Spinal cord (tissue), 10 donors: Measurements from ENCODE around the gene CAMKK2. TPM values are rescaled to one million over a fixed set of nuclear protein-coding genes. Genes with fewer than 3 reads are reported as not detected.

ENCODE experiments used
- DNase-seq, 6 donors: peaks; one replicate each; pipeline versions ENCODE4 v3.0.0 to v3.0.0-alpha.2; 2013 to 2015; ENCODE audit warnings: low spot score in 6 of 6, low read depth in 4 of 6
- H3K27ac ChIP-seq: one replicate; pipeline ENCODE4 v1.5.1; 2013; ENCODE audit warnings: low read depth, low read length, control low read depth
- H3K27me3 ChIP-seq: one replicate; pipeline ENCODE4 v1.6.1; 2013; ENCODE audit warnings: low read length; ENCODE audit not compliant: control insufficient read depth, insufficient read depth
- H3K36me3 ChIP-seq: one replicate; pipeline ENCODE4 v1.6.1; 2013; ENCODE audit warnings: low read length; ENCODE audit not compliant: control insufficient read depth, insufficient read depth
- H3K4me1 ChIP-seq: one replicate; pipeline ENCODE4 v1.6.1; 2013; ENCODE audit warnings: low read length; ENCODE audit not compliant: control insufficient read depth, insufficient read depth
- H3K4me3 ChIP-seq: one replicate; pipeline ENCODE4 v1.5.1; 2013; ENCODE audit warnings: low read depth, low read length, control low read depth
- H3K9me3 ChIP-seq: one replicate; pipeline ENCODE4 v1.6.1; 2013; ENCODE audit warnings: low read length; ENCODE audit not compliant: control insufficient read depth, insufficient read depth
- WGBS: methylation state at CpG from one replicate; pipeline ENCODE4 v1.1.5; 2013; ENCODE audit warnings: missing lambda C conversion rate; ENCODE audit not compliant: insufficient coverage; 5-methylcytosine and 5-hydroxymethylcytosine counted together
- polyA plus RNA-seq, 2 donors: library from polyadenylated mRNA; unstranded; fragments of 120-200 nt; gene quantifications; one replicate each; pipeline ENCODE4 v1.2.1, GENCODE V29; 2013; ENCODE audit not compliant: insufficient read length in 2 of 2
- total RNA-seq, 2 donors: library from RNA; depleted of rRNA in 1 of 2; stranded (reverse); fragments of 120-200 nt in 1 of 2; fragments of >200 nt in 1 of 2; gene quantifications; one replicate each; pipeline versions ENCODE4 v1.2.3 to v1.2.4, GENCODE V29; 2013 to 2014
- donor health status: healthy.

The CAMKK2 gene
- total and polyA plus RNA-seq, 4 donors, result 18.0 to 44.2 (median 31.3) TPM

DNA sequence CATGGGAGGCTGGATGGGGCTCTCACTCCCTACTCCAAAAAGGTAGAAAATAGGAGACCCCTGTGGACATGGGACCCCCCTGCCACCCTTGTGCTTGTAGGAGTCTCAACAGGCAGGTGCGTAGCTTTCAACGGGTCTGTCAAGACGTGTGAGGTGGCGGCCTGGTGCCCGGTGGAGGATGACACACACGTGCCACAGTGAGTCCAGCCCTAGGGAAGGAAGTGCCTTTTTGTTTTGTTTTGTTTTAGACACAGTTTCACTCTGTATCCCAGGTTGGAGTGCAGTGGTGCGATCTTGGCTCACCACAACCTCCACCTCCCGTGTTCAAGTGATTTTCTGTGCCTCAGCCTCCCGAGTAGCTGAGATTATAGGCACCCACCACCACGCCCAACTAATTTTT is 73.7 kb downstream of the CAMKK2 start:
- Histone ChIP-seq H3K4me3 (no peak overlapping the region), H3K4me1 (no peaks in the 10 kb centered on the region), H3K27ac (no peak overlapping the region), H3K9me3 (no peaks in the 10 kb centered on the region), H3K27me3 (no peaks in the 10 kb centered on the region), H3K36me3 (peaks cover 23% of the 10 kb centered on the region)
- 95% methylated on average over 4 of the region's 10 CpGs for WGBS
- no peak for DNase-seq

DNA sequence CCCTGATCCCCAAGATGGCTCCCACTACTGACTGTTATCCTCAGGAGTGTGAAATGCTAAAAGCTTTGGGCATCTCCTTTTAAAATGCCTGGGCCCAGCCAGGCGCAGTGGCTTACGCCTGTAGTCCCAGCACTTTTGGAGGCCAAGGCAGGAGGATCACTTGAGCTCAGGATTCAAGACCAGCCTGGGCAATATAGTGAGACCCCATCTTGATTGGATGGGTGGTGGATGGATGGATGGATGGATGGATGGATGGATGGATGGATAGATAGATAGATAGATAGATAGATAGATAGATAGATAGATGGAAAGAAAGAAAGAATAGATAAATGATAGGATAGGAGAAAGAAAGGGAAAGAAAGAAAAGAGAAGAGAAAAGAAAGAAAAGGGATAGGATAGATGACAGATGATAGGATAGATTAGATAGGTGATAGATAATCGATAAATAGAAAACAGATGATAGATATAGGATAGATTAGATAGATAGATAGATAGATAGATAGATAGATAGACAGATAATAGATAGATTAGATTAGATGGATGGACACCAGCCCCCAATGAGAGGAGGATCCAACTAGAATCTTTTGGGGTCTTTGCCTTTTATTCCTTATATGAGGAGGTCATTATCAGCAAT is 77.0 kb downstream of the CAMKK2 start:
- Histone ChIP-seq H3K4me1 (no peaks in the 10 kb centered on the region), H3K27ac (no peak overlapping the region), H3K27me3 (no peaks in the 10 kb centered on the region), H3K4me3 (no peak overlapping the region), H3K36me3 (peaks cover 22% of the 10 kb centered on the region), H3K9me3 (no peaks in the 10 kb centered on the region)
- DNase-seq, result no peak
- 98% methylated on average over 3 of the region's 3 CpGs for WGBS

DNA sequence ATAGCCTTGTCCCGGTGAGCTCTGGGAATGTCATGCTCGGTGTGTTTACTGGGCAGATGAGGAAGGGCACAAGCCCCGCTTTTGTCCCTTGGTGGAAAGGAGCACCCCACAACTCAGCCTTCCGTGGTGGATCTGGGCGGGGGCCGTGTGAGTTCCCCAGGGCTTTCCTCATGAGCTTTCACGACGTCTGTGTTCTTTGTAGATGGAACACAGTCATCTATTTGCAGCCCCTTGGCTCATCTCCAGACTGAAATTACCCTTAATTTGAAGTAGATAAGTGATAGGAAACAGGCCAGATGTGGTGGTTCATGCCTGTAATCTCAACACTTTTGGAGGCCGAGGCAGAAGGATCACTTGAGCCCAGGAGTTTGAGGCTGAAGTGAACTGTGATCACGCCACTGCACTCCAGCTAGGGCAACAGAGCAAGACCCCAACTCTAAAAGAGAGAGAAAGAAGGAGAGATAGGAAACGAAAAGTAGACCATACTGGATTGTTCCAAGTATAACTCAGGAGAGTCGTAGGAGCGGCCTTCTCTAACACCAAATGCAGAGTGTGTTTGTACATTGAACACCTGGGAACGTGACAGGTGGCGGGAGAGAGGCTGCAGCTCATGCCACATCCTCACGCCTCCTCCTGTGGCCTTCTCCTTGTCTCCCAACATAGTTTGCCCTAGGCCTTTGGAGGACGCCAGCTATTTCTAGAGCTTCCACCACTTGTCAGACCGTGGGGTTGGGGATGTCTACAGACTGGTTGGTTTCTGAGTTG is 77.7 kb downstream of the CAMKK2 start:
- WGBS, result 94% methylated on average over 13 of the region's 18 CpGs
- peaks cover 23% of the 10 kb centered on the region for H3K36me3 ChIP-seq
- H3K9me3 ChIP-seq, result no peaks in the 10 kb centered on the region
- DNase-seq, result no peak
- H3K27ac ChIP-seq, result no peak overlapping the region
- no peaks in the 10 kb centered on the region for H3K27me3 ChIP-seq
- no peak overlapping the region for H3K4me3 ChIP-seq
- H3K4me1 ChIP-seq, result no peaks in the 10 kb centered on the region

DNA sequence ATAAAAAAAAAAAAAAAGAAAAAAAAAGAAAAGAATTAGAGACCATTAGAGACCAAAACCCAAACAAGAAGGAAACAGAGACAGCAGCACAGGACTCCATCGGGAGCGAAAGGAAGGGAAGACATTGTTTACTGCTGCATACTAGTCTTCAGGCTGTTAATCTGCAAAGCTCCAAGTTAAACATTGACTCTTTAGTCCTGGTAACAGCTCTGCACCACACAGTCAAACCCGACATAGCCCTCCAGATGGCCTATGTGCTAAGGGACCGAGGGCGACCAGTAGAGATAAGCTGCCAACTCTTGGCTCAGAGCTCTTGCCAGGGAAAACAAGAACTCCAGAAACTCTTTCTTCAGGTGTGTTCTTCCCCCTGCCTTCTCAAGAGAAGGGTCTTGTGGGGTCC is 78.7 kb downstream of the CAMKK2 start:
- Histone ChIP-seq H3K36me3 (peaks cover 21% of the 10 kb centered on the region), H3K4me1 (no peaks in the 10 kb centered on the region), H3K9me3 (no peaks in the 10 kb centered on the region), H3K27me3 (no peaks in the 10 kb centered on the region), H3K4me3 (no peak overlapping the region), H3K27ac (no peak overlapping the region)
- 90% methylated on average over 5 of the region's 5 CpGs for WGBS
- no peak for DNase-seq

DNA sequence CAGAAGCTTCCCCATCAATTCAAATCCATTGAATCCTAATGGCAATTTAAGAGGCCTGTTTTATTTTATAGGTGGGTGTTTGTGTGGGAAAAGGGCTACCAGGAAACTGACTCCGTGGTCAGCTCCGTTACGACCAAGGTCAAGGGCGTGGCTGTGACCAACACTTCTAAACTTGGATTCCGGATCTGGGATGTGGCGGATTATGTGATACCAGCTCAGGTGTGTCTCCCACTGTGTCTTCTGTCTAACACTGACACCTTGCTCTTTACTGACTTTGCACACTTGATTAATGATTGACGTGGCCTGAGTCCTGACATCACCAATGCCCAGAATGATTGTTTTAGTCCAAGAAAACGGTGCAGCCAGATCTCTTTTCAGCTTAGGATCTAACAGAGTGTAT is 79.4 kb downstream of the CAMKK2 start:
- Histone ChIP-seq H3K27ac (no peak overlapping the region), H3K4me3 (no peak overlapping the region), H3K36me3 (peaks cover 16% of the 10 kb centered on the region), H3K9me3 (no peaks in the 10 kb centered on the region), H3K4me1 (no peaks in the 10 kb centered on the region), H3K27me3 (no peaks in the 10 kb centered on the region)
- no peak for DNase-seq
- WGBS, result 85% methylated on average over 8 of the region's 8 CpGs

DNA sequence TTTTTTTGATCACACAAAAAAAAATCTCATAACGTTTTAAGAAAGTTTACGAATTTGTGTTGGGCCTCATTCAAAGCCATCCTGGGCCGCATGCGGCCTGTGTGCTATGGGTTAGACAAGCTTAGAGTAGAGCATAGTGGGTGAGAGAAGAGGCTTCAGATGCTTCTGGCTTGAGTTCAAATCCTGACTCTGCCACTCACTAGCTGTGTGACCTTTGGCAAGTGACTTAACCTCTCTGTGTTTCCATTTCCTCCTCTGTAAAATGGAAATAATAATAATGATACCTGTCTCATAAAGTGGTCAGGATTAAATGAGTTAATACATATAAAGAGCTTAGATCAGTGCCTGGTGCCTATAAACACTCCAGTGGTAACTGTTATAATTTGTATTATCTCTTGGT is 80.4 kb downstream of the CAMKK2 start:
- WGBS, result 100% methylated on average over 4 of the region's 4 CpGs
- H3K27ac ChIP-seq, result no peak overlapping the region
- H3K4me3 ChIP-seq, result no peak overlapping the region
- H3K9me3 ChIP-seq, result no peaks in the 10 kb centered on the region
- no peaks in the 10 kb centered on the region for H3K27me3 ChIP-seq
- no peak for DNase-seq
- peaks cover 3% of the 10 kb centered on the region for H3K4me1 ChIP-seq
- peaks cover 12% of the 10 kb centered on the region for H3K36me3 ChIP-seq

DNA sequence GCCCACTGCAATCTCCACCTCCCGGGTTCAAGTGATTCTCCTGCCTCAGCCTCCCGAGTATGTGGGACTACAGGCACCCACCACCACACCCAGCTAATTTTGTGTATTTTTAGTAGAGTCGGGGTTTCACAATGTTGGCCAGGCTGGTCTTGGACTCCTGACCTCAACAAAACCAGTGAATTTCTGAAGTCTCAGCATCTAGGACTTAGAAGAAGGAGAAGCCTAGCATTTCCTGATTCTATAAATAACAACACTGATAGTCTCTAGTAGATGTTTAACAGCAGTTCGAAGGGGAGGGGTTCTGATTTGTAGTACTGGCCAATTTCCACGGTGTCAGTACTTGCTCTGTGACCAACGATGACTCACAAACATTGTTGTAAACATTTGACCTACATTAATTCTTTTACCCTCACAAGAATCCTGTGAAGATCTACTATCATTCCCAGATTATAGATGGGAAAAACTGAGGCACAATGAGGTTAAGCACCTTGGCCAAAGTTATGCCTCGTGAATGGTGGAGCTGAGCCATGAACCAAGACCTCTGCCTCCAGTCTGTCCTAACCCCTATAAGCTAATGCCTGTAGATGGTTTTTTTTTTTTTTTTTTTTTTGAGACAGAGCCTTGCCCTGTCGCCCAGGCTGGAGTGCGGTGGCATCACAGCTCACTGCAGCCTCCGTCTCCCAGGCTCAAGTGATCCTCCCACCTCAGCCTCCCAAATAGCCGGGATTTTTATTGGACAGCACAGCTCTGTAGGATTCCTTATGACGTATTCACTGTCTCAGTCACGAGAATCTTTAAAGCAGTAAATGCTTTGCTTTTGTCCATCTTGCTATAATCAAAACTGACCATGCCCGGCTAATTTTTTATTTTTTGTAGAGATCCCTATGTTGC is 81.4 kb downstream of the CAMKK2 start:
- Histone ChIP-seq H3K27me3 (no peaks in the 10 kb centered on the region), H3K4me3 (no peak overlapping the region), H3K9me3 (no peaks in the 10 kb centered on the region), H3K36me3 (peaks cover 12% of the 10 kb centered on the region), H3K27ac (no peak overlapping the region), H3K4me1 (peaks cover 11% of the 10 kb centered on the region)
- WGBS, result 95% methylated on average over 8 of the region's 14 CpGs
- DNase-seq, result no peak

DNA sequence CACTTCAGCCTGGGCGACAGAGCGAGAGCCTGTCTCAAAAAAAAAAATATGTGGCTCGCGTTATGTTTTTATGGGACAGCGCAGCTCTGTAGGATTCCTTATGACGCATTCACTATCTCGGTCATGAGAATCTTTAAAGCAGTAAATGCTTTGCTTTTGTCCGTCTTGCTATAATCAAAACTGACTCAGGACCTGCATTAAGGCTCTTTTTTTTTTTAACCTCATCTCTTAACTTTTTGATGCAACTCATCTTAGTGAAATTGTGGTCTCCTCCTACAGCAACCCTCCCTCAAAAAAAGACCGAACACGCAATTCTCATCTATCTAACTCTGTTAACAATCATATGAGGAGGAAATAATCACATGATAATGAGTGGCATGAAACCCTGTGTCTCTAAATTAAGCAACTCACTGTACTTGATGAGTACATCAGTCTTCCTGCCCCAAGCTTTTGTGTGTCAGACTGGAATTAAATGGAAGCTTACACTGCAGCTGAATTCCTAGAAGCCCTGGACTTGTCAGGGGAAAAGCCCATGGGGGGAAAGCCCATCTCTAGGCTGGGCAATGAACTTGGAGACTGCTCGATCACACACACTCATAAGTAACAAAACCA is 82.2 kb downstream of the CAMKK2 start:
- DNase-seq, result no peak
- peaks cover 17% of the 10 kb centered on the region for H3K4me1 ChIP-seq
- H3K9me3 ChIP-seq, result no peaks in the 10 kb centered on the region
- H3K4me3 ChIP-seq, result no peak overlapping the region
- H3K27me3 ChIP-seq, result no peaks in the 10 kb centered on the region
- 86% methylated on average over 8 of the region's 11 CpGs for WGBS
- no peak overlapping the region for H3K27ac ChIP-seq
- H3K36me3 ChIP-seq, result peaks cover 12% of the 10 kb centered on the region

DNA sequence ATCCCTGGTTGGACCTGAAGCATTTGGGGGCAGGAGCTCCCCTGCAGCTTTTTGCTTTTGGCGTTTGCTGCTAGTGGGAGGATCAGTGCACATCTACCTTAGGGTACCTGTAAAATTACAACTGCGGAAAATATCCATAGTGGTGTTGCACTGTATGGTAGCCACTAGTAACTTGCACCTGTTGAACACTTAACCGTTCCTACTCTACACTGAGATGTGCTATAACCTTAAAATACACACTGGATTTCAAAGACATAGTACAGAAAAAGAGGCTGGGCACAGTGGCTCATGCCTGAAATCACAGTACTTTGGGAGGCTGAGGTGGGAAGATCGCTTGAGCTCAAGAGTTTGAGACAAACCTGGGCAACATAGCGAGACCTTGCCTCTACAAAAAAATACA is 83.6 kb downstream of the CAMKK2 start:
- Histone ChIP-seq H3K27me3 (no peaks in the 10 kb centered on the region), H3K4me1 (peaks cover 21% of the 10 kb centered on the region), H3K36me3 (peaks cover 11% of the 10 kb centered on the region), H3K27ac (no peak overlapping the region), H3K9me3 (no peaks in the 10 kb centered on the region), H3K4me3 (no peak overlapping the region)
- DNase-seq, result no peak
- WGBS, result 100% methylated on average over 2 of the region's 5 CpGs
